LNCAP (cell line): ENCODE measurements around the gene RANBP1.

Source experiments
- TF ChIP-seq, protein P1 (sequence below): fragments of 450-650 bp; IDR thresholded peaks from 2 replicates; pipeline ENCODE4 v1.5.1; 2017; ENCODE audit warnings: mild to moderate bottlenecking

RANBP1 gene

DNA sequence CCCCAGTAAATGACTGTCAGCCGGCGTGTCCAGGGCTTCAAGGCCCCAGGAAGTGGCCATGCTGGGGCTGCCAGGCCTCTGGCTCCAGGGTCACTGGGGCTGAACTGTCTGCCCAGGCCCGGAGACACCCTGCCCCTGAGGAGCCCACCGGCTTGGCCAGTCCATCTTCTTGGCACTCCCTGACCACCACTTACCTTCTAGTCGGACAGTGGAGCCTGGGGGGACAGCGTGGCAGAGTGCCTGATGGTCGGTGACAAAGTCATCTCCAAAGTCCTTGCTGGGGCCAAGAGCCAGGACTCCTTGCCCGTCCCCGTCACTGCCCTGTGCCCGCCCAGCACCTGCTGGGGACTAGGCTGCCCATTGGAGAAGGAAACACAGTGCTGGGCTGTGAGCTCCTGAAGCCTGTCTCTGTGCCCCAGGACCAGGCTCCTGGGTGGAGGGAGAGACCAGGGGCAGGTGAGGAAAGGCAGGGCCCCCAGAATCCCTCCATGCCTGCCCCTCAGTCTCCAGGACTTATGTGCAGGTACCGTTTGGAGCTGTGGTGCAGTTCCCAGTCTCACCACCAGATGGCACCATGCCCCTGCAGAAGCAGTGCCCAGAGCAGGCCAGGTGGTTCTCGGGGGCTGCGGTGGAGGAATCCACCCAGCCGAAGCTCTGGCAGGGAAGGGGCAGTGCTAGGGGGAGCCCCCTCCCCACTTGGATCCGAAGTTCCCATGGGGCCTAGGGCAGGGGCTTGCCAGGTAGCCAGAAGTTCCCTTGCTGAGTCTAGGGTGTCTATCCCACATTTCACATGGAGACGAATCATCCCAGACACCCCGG lies 40.9 kb downstream of the RANBP1 start:
- TF ChIP-seq, protein P1, sequence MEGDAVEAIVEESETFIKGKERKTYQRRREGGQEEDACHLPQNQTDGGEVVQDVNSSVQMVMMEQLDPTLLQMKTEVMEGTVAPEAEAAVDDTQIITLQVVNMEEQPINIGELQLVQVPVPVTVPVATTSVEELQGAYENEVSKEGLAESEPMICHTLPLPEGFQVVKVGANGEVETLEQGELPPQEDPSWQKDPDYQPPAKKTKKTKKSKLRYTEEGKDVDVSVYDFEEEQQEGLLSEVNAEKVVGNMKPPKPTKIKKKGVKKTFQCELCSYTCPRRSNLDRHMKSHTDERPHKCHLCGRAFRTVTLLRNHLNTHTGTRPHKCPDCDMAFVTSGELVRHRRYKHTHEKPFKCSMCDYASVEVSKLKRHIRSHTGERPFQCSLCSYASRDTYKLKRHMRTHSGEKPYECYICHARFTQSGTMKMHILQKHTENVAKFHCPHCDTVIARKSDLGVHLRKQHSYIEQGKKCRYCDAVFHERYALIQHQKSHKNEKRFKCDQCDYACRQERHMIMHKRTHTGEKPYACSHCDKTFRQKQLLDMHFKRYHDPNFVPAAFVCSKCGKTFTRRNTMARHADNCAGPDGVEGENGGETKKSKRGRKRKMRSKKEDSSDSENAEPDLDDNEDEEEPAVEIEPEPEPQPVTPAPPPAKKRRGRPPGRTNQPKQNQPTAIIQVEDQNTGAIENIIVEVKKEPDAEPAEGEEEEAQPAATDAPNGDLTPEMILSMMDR: peak; percentile 95

DNA sequence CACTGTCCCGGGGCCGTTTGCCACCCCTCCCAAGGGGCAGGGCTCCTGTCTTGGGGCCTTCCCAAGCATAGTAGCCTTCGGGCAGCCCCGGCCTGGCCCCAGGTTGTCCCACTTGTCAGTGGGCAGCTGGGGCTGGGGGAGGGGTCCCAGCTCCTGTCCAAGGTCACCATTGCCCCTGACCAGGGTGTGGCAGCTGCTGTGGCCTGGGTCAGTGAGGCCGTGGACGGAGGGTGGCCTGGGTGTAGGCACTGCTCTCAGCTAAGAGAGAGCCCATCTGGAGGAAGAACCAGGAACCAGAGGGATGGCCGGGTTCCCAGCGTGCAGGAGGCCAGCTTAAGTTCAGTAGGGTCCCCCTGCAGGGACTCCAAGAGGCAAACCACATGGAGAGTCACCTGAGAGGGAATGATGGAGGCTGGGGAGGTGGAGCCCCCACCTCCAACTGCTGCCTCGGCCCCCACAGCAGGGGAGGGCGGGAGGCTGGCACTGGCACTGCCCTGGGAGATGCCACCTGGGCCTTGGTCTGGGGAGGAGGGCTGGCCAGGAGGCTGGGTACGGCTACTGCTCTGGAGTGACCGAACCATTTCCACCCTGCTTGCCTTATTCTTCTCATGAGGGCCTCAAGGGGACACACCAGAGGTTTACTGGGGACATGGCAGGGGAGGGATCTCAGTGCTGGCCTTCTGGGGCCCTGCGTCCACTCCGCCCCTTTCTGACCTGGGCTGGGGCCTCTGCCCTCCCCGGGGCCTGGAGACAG lies 41.7 kb downstream of the RANBP1 start:
- TF ChIP-seq, protein P1: no peak

DNA sequence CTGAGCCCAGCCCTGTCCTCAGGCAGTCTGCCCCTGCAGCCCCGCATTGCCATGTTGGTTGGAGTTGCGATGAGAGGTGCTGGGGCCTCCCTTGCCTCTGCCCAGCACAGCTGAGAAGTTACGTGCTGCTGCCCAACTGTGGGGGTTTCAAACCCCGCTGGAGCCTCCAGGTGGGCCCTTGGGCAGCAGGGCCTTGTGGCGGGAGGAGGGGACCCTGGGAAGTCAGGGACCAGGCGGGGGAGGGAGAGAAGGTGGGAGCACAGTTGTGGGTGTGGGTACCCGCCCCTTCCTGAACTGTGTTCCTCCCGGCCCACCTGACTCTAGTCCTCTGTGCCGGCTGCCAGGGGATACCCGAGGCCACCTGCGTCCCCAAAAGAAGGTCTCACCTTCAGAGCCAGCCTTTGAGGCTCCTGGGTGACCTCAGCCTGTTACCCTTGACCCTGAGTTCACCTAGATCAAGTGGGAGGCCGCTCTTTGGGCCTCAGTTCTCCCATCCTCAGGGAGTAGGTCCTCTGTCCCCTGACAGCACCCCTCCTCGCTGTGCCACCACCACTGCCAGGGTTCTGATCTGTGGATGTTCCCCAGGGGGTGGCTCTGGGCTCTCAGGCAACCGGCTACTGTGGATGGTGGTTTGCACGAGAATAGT lies 42.6 kb downstream of the RANBP1 start:
- TF ChIP-seq, protein P1: no peak

DNA sequence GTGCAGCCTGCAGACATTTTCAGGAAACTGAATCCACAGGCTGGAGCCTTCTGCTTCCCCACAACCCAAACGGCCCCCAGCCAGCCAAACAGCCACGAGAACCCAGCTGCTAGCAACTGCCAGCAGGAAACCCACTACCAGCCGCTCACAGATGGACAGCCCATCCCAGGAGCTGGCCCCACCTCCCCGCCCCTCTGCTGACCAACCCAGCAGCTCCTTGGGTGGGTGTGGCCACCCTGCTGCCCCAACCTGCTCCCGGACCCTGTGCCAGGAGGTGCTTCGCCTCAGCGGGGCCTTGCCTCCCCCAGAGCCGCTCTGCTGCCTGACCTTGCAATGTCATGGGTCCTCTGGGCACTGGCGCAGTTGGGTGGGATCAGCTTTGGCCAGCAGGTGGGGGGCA lies 43.2 kb downstream of the RANBP1 start:
- TF ChIP-seq, protein P1: no peak

DNA sequence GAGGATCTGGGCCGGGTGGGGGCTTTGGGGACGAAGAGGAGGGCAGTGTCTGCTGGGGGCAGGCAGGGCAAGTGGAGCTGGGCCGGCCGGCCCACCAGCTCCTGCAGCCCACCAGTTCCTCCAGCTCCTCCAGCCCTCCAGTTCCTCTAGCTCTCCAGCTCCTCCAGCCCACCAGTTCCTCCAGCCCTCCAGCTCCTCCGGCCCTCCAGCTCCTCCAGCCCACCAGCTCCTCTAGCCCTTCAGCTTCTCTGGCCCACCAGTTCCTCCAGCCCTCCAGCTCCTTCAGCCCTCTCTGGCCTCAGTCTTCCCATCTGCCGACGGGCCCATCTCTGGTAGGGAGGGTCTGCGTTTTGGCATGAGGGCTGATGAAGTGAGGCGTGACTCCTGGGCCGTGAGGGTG lies 44.1 kb downstream of the RANBP1 start:
- TF ChIP-seq, protein P1: no peak

DNA sequence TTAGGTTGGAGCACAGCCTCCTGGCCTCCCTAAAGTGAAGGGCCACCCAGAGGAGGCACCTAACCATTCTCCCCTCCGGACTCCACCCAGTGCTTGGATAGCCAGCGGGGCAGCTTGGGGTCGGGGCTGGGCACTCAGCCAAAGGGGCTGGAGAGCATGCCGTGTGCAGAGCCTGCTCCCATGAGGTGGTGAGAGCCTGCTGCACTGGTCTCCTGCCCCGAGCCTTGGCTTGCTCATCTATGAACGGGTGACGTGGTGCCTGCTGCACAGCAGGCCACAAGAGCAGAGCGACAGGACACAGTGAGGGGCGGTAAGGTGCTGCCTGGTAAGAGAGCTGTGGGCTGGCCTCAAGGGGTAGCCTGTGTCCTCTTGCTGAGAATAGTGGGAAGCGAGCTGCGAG lies 49.0 kb downstream of the RANBP1 start:
- TF ChIP-seq, protein P1: no peak

DNA sequence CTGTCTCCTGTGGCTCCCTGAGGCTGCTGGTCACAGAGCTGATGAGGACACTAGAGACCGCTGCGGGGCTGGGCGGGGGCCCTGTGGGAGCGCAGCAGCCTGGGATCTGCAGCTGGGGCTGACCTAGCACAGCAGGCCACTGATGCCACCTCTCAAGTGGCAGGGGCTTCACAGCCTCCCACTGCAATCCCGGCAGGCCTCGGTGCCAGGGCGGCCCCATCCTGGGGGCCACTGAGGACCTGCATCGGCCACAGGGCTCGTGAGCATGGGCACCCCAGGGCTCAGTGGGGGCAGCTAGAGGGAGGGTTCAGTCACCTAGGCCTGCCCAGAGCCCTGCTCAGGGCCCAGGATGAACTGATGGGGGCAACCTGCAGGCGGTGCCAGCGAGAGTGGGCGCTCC lies 49.5 kb downstream of the RANBP1 start:
- TF ChIP-seq, protein P1: no peak
